ENCODE results near the gene UGT2B7.

The UGT2B7 gene

GRCh38 chr4:69122476-69122875 is 26.2 kb downstream of the UGT2B7 start:
- TF ChIP-seq CTCF (IDR thresholded peaks at IDR 0.05; ENCODE audit: insufficient read depth, low read depth, low read length, missing control alignments) = no peak
- no peak overlapping the region for H3K4me3 ChIP-seq (ENCODE audit: low read depth, low read length)
- peak; percentile 47 for DNase-seq (ENCODE audit: low read depth)

- peak; percentile 11 for DNase-seq (ENCODE audit: low read depth)
- H3K4me3 ChIP-seq (ENCODE audit: low read depth, low read length) = peak overlapping the region; percentile 49
Measured at GRCh38 chr4:69124941-69125340, 28.7 kb downstream of the UGT2B7 start.

GRCh38 chr4:69126024-69126423 is 29.8 kb downstream of the UGT2B7 start:
- no peak overlapping the region for H3K4me3 ChIP-seq (ENCODE audit: low read depth, low read length)
- peak; percentile 50 for DNase-seq (ENCODE audit: low read depth)
- no peak for TF ChIP-seq CTCF (IDR thresholded peaks at IDR 0.05; ENCODE audit: insufficient read depth, low read depth, low read length, missing control alignments)

More at GRCh38 chr4:69124941-69125340, 28.7 kb downstream of the UGT2B7 start:
- no peak for TF ChIP-seq CTCF (IDR thresholded peaks at IDR 0.05; ENCODE audit: insufficient read depth, low read depth, low read length, missing control alignments)

- DNase-seq (ENCODE audit: low read depth) = no peak
- no peak for TF ChIP-seq CTCF (IDR thresholded peaks at IDR 0.05; ENCODE audit: insufficient read depth, low read depth, low read length, missing control alignments)
- H3K4me3 ChIP-seq (ENCODE audit: low read depth, low read length) = no peak overlapping the region
Measured at GRCh38 chr4:69133993-69134392, 37.7 kb downstream of the UGT2B7 start.

- DNase-seq (ENCODE audit: low read depth) = no peak
- H3K4me3 ChIP-seq (ENCODE audit: low read depth, low read length) = no peak overlapping the region
- no peak for TF ChIP-seq CTCF (IDR thresholded peaks at IDR 0.05; ENCODE audit: insufficient read depth, low read depth, low read length, missing control alignments)
Measured at GRCh38 chr4:69134471-69134870, 38.2 kb downstream of the UGT2B7 start.

- no peak overlapping the region for H3K4me3 ChIP-seq (ENCODE audit: low read depth, low read length)
- TF ChIP-seq CTCF (IDR thresholded peaks at IDR 0.05; ENCODE audit: insufficient read depth, low read depth, low read length, missing control alignments) = no peak
- no peak for DNase-seq (ENCODE audit: low read depth)
Measured at GRCh38 chr4:69141320-69141719, 45.0 kb downstream of the UGT2B7 start.

- no peak for TF ChIP-seq CTCF (IDR thresholded peaks at IDR 0.05; ENCODE audit: insufficient read depth, low read depth, low read length, missing control alignments)
- no peak for DNase-seq (ENCODE audit: low read depth)
- no peak overlapping the region for H3K4me3 ChIP-seq (ENCODE audit: low read depth, low read length)
Measured at GRCh38 chr4:69147334-69147733, 51.1 kb downstream of the UGT2B7 start.

Measured in GM12865 (cell line).